Uterus (tissue), 4 donors: Measurements from ENCODE around the gene JARID2. TPM values are rescaled to one million over a fixed set of nuclear protein-coding genes. Genes with fewer than 3 reads are reported as not detected.

Experiments
- DNase-seq, 2 donors: peaks; one replicate each; pipeline ENCODE4 v3.0.0-alpha.2; 2019 to 2020
- H3K27ac ChIP-seq, 2 donors: fragments of 200-600 bp; sonication (generic); 1 replicate in 1 of 2; 2 replicates in 1 of 2; pipeline ENCODE4 v1.5.1; 2016 to 2018
- H3K27me3 ChIP-seq, 2 donors: fragments of 200-600 bp; sonication (generic); one replicate each; pipeline ENCODE4 v1.5.1; 2018 to 2019; ENCODE audit warnings: control low read depth in 1 of 2
- H3K36me3 ChIP-seq, 2 donors: fragments of 200-600 bp; sonication (generic); one replicate each; pipeline ENCODE4 v1.5.1; 2019; ENCODE audit warnings: control low read depth in 1 of 2
- H3K4me1 ChIP-seq, 2 donors: fragments of 200-600 bp; sonication (generic); one replicate each; pipeline ENCODE4 v1.5.1; 2018 to 2019; ENCODE audit warnings: control low read depth in 1 of 2
- H3K4me3 ChIP-seq, 2 donors: fragments of 200-600 bp; sonication (generic); 1 replicate in 1 of 2; 2 replicates in 1 of 2; pipeline ENCODE4 v1.5.1; 2018 to 2019; ENCODE audit warnings: mild to moderate bottlenecking in 1 of 2
- H3K9me3 ChIP-seq, 2 donors: fragments of 200-600 bp; sonication (generic); one replicate each; pipeline ENCODE4 v1.5.1; 2019; ENCODE audit warnings: control low read depth in 1 of 2
- POLR2A ChIP-seq, 2 donors: fragments of 450-650 bp; IDR thresholded peaks; one replicate each; pipeline ENCODE4 v1.6.1; 2016; ENCODE audit warnings: antibody characterized with exemption in 2 of 2, mild to moderate bottlenecking in 1 of 2, moderate library complexity in 1 of 2
- intact Hi-C: fragments of 100-400 bp; cut with DNase I; formaldehyde crosslinking; loops from one replicate; pipeline ENCODE4 v1.15.1; 2023; ENCODE audit warnings: low total_unique reads
- total RNA-seq, 4 donors: library from RNA; depleted of rRNA in 3 of 4; stranded (reverse); fragments of >200 nt in 3 of 4; gene quantifications; one replicate each; pipeline versions ENCODE4 v1.1.0 to v1.2.4, GENCODE V29; 2014 to 2023
- TF ChIP-seq, protein P1 (sequence below), 4 experiments: fragments of 200-600 bp in 2 of 4; fragments of 450-650 bp in 2 of 4; sonication (generic) in 2 of 4; IDR thresholded peaks; one replicate each; pipeline ENCODE4 v1.5.1; 2016 to 2019; ENCODE audit warnings: antibody characterized with exemption in 4 of 4, mild to moderate bottlenecking in 2 of 4, moderate library complexity in 1 of 4
- donor health status: DM: yes; HTN: yes; CAD: no.

The JARID2 gene
- total RNA-seq, 4 donors from 2014 or later, result 2.6 to 15.8 (median 8.0) TPM

DNA sequence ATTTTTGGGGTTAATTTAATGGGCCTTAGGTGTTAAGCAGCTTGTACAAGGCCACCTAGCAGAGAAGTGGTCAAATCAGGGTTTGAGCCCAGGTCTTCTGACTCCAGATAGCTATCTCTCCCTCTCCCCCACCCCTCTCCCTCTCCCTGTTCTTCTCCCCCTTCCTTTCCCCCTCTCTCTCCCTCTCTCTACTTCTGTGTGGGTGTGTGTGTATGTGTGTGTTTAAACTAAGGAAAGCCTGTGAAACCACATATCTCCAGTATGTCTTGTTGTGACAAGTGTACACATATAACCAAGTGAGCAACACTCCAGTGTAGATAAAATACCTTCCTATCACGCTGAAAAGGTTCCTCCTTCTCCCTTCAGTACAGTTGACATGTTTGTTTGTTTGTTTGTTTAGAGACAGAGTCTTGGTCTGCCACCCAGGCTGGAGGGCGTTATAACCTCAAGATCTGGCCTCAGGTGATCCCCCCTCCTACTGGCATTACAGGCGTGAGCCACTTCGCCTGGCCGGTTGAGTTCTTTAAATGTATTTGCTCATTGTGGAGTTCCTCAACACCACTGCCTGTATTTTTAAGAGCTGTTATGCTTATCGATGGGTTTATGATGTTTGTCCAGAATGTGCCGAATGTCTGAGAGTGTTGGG, 140.4 kb downstream of the JARID2 start:
- no peaks in the 10 kb centered on the region for H3K27me3 ChIP-seq
- H3K36me3 ChIP-seq, result no peaks in the 10 kb centered on the region
- H3K4me3 ChIP-seq, result no peak overlapping the region
- no peaks in the 10 kb centered on the region for H3K9me3 ChIP-seq
- no peak for TF ChIP-seq POLR2A (IDR thresholded peaks at IDR 0.05)
- TF ChIP-seq, protein P1, sequence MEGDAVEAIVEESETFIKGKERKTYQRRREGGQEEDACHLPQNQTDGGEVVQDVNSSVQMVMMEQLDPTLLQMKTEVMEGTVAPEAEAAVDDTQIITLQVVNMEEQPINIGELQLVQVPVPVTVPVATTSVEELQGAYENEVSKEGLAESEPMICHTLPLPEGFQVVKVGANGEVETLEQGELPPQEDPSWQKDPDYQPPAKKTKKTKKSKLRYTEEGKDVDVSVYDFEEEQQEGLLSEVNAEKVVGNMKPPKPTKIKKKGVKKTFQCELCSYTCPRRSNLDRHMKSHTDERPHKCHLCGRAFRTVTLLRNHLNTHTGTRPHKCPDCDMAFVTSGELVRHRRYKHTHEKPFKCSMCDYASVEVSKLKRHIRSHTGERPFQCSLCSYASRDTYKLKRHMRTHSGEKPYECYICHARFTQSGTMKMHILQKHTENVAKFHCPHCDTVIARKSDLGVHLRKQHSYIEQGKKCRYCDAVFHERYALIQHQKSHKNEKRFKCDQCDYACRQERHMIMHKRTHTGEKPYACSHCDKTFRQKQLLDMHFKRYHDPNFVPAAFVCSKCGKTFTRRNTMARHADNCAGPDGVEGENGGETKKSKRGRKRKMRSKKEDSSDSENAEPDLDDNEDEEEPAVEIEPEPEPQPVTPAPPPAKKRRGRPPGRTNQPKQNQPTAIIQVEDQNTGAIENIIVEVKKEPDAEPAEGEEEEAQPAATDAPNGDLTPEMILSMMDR (IDR thresholded peaks at IDR 0.05), result no peak
- peaks cover 0 to 13% of the 10 kb centered on the region in 2 donors for H3K4me1 ChIP-seq
- intact Hi-C loops, result no loop called here
- H3K27ac ChIP-seq, result no peak overlapping the region
- no peak for DNase-seq

DNA sequence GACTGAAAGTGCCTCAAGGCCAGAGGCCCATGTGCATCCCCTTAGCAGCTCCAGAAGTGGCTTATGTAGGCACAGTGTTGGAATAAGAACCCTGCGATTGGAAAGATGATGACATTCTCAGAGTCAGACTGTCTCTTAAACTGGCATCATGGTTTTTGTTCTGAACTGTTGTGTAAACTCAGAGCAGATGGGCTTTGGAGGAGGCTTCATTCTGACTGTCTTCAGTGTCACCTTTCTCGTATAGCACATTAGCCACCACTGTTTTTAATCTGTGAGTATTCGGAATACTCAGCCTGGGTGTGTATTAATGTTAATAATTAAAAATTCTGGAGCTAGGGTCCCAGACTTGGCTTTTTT, 140.9 kb downstream of the JARID2 start:
- Histone ChIP-seq H3K4me3 (no peak overlapping the region), H3K27ac (no peak overlapping the region), H3K36me3 (no peaks in the 10 kb centered on the region), H3K4me1 (peaks cover 0 to 18% of the 10 kb centered on the region in 2 donors), H3K9me3 (no peaks in the 10 kb centered on the region), H3K27me3 (no peaks in the 10 kb centered on the region)
- TF ChIP-seq, protein P1 (IDR thresholded peaks at IDR 0.05), result no peak
- no peak for TF ChIP-seq POLR2A (IDR thresholded peaks at IDR 0.05)
- DNase-seq, result no peak
- intact Hi-C loops, result no loop called here

DNA sequence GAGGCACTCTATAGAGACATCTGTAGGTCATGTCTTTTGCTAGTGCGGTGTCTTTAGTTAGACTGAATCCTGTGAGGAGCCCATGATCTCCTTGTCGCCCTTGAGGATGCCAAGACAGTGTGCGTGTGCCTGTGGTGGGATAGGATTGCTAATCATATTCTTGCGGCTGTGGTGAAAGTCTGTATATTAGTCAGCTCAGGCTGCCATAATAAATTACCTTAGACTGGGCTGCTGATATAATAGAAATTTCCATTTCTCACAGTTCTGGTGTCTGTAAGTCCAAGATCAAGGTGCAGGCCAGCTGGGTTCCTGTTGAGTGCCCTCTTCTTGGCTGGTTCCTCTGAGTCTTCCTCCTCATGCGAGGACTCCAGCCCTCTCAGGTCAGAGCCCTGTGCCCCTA, 141.2 kb downstream of the JARID2 start:
- no peaks in the 10 kb centered on the region for H3K9me3 ChIP-seq
- no peak for DNase-seq
- TF ChIP-seq, protein P1 (IDR thresholded peaks at IDR 0.05), result no peak
- no peak for TF ChIP-seq POLR2A (IDR thresholded peaks at IDR 0.05)
- H3K27ac ChIP-seq, result no peak overlapping the region
- H3K4me3 ChIP-seq, result no peak overlapping the region
- H3K36me3 ChIP-seq, result no peaks in the 10 kb centered on the region
- H3K4me1 ChIP-seq, result peaks cover 0 to 18% of the 10 kb centered on the region in 2 donors
- intact Hi-C loops, result no loop called here
- no peaks in the 10 kb centered on the region for H3K27me3 ChIP-seq

DNA sequence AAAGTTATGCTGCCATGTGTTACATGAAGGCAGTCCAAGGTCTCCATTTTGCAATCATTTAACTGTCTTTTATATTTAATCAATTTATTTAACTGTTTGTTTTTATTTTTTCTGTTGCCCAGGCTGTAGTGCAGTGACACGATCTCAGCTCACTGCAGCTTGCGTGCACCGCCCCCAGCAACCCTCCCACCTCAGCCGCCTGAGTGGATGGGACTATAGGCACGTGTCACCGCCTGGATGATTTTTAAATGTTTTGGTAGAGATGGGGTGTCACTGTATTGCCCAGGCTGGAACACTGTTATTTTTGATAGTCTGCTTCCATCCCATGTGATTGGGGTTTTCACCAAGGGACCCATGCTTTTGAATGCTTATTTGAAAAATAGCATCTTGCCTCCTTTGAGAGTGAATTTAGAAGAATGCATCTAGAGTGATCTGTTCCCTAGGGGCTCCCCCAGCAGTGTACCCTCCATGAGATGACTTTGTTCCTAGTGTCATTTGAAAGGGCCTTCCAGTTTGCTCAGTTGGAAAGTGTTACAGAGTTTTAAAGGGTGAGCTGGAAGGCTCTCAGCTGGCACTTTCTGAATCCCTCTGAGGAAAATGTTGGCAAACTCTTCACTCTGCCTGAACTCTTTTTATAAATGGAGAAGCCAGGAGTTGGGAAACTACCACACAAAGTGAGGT, 143.4 kb downstream of the JARID2 start:
- Histone ChIP-seq H3K9me3 (no peaks in the 10 kb centered on the region), H3K27ac (no peak overlapping the region), H3K27me3 (no peaks in the 10 kb centered on the region), H3K36me3 (no peaks in the 10 kb centered on the region), H3K4me1 (peaks cover 0 to 18% of the 10 kb centered on the region in 2 donors), H3K4me3 (no peak overlapping the region)
- no peak for TF ChIP-seq POLR2A (IDR thresholded peaks at IDR 0.05)
- TF ChIP-seq, protein P1 (IDR thresholded peaks at IDR 0.05), result no peak
- no peak for DNase-seq
- intact Hi-C loops, result no loop called here
